Progenitor cell of endocrine pancreas (in vitro differentiated cells): ENCODE data around the gene PMFBP1. TPM values are rescaled to one million over a fixed set of nuclear protein-coding genes. Genes with fewer than 3 reads are reported as not detected.

Experiments
- DNase-seq: peaks from one replicate; pipeline ENCODE4 v3.0.0; 2021; ENCODE audit warnings: low spot score; ENCODE audit not compliant: unreplicated experiment
- H3K27ac Mint-ChIP-seq: 2 replicates; pipeline ENCODE4 v1.8.0; 2021; ENCODE audit warnings: mild to moderate bottlenecking, moderate library complexity, mixed read lengths
- H3K27me3 Mint-ChIP-seq: 2 replicates; pipeline ENCODE4 v1.8.0; 2021; ENCODE audit warnings: mixed read lengths
- H3K36me3 Mint-ChIP-seq: 2 replicates; pipeline ENCODE4 v1.8.0; 2022; ENCODE audit warnings: mixed read lengths; ENCODE audit not compliant: insufficient read depth
- H3K4me1 Mint-ChIP-seq: 2 replicates; pipeline ENCODE4 v1.8.0; 2021; ENCODE audit warnings: low read depth, mixed read lengths
- H3K4me3 Mint-ChIP-seq: 2 replicates; pipeline ENCODE4 v1.8.0; 2021; ENCODE audit warnings: low read depth, mild to moderate bottlenecking, moderate library complexity, mixed read lengths
- H3K9me3 Mint-ChIP-seq: 2 replicates; pipeline ENCODE4 v1.8.0; 2021; ENCODE audit warnings: low read depth, mixed read lengths
- CTCF ChIP-seq: fragments of 200-600 bp; sonication (generic); IDR thresholded peaks from one replicate; pipeline ENCODE4 v1.5.0; 2021; ENCODE audit warnings: antibody characterized with exemption, mild to moderate bottlenecking; ENCODE audit not compliant: unreplicated experiment
- long read RNA-seq: library from polyadenylated mRNA; unstranded; transcript quantifications from one replicate; pipeline ENCODE4 v2.0.0, GENCODE V29; 2020
- total RNA-seq: library from RNA; stranded (reverse); gene quantifications from 2 replicates; pipeline ENCODE4 v1.2.1, GENCODE V29; 2021

The PMFBP1 gene
- total RNA-seq = 3.9 and 4.5 TPM in 2 replicates
- long read RNA-seq, partial matches to known transcripts = 0 of 11 reads
- long read RNA-seq, other reads (novel, unspliced or antisense) = 11 of 11 reads

GRCh38 chr16:72172105-72173034, at the start of gene PMFBP1:
PMFBP1 (minus strand) TSS chr16:72172155; CDS start chr16:72171208, 947 bp downstream.
- Mint-ChIP-seq H3K4me3 (no peak within 1 kb of the TSS), H3K4me1 (no peaks in the 10 kb centered on the region), H3K27ac (no peak within 1 kb of the TSS), H3K36me3 (no peaks in the 10 kb centered on the region), H3K9me3 (peaks cover 4% of the 10 kb centered on the region), H3K27me3 (peaks cover 6% of the 10 kb centered on the region)
- TF ChIP-seq CTCF = no peak
- DNase-seq = no peak

GRCh38 chr16:72221630-72222024, 49.7 kb upstream of the PMFBP1 start:
- Mint-ChIP-seq H3K9me3 (peaks cover 5% of the 10 kb centered on the region), H3K4me3 (no peak overlapping the region), H3K36me3 (no peaks in the 10 kb centered on the region), H3K4me1 (peaks cover 14% of the 10 kb centered on the region), H3K27ac (no peak overlapping the region), H3K27me3 (peaks cover 17% of the 10 kb centered on the region)
- DNase-seq = no peak
- no peak for TF ChIP-seq CTCF

- Mint-ChIP-seq H3K36me3 (no peaks in the 10 kb centered on the region), H3K9me3 (peaks cover 5% of the 10 kb centered on the region), H3K27me3 (peaks cover 17% of the 10 kb centered on the region), H3K4me1 (peaks cover 16% of the 10 kb centered on the region), H3K27ac (peak overlapping the region; percentile 29), H3K4me3 (no peak overlapping the region)
- DNase-seq = no peak
- TF ChIP-seq CTCF = no peak
Observed at GRCh38 chr16:72220875-72221629, 49.1 kb upstream of the PMFBP1 start.

GRCh38 chr16:72219282-72219681, 47.3 kb upstream of the PMFBP1 start:
- Mint-ChIP-seq H3K4me3 (no peak overlapping the region), H3K9me3 (peaks cover 18% of the 10 kb centered on the region), H3K27me3 (peaks cover 17% of the 10 kb centered on the region), H3K36me3 (peaks cover 9% of the 10 kb centered on the region), H3K4me1 (peaks cover 10% of the 10 kb centered on the region), H3K27ac (no peak overlapping the region)
- no peak for DNase-seq
- no peak for TF ChIP-seq CTCF

- Mint-ChIP-seq H3K9me3 (peaks cover 16% of the 10 kb centered on the region), H3K27me3 (peaks cover 13% of the 10 kb centered on the region), H3K4me1 (peaks cover 6% of the 10 kb centered on the region), H3K36me3 (peaks cover 9% of the 10 kb centered on the region), H3K27ac (no peak overlapping the region), H3K4me3 (no peak overlapping the region)
- TF ChIP-seq CTCF = no peak
- no peak for DNase-seq
Observed at GRCh38 chr16:72216767-72217166, 44.8 kb upstream of the PMFBP1 start.
